NB4 (cell line): ENCODE measurements around the gene BICD1.

Source experiments
- MYC ChIP-seq: IDR thresholded peaks from 2 replicates; pipeline ENCODE4 v1.6.1; 2011; ENCODE audit warnings: low read depth, low read length
- POLR2A ChIP-seq: IDR thresholded peaks from 2 replicates; pipeline ENCODE4 v1.6.1; 2011; ENCODE audit warnings: mild to moderate bottlenecking; ENCODE audit not compliant: insufficient read length; ENCODE audit errors: extremely low read depth
- TF ChIP-seq, protein P1 (sequence below): IDR thresholded peaks from one replicate; pipeline ENCODE4 v1.5.1; 2012; ENCODE audit warnings: low read depth, low read length
- TF ChIP-seq, protein P2 (sequence below): IDR thresholded peaks from 2 replicates; pipeline ENCODE4 v1.6.1; 2011; ENCODE audit warnings: low read depth, low read length

DNA sequence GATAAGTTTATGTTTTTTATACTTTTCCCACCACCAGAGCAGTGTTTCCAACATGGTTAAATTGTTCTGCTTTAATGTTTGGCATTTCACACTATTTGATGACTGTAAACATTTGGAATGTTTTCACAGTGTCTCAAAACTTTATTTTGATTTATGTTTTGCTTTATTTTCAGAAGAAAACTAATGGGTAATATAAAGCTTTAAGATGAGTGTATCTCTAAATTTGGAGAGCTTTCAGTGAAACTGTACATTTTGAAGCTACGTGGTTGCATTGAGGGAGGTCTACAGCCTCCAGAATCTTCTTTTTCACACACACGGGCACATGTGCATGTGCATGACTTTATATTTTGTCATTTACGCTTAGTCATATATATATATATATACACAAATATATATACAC is 10.7 kb downstream of the BICD1 start:
- no peak for TF ChIP-seq MYC
- no peak for TF ChIP-seq POLR2A
- TF ChIP-seq, protein P1, sequence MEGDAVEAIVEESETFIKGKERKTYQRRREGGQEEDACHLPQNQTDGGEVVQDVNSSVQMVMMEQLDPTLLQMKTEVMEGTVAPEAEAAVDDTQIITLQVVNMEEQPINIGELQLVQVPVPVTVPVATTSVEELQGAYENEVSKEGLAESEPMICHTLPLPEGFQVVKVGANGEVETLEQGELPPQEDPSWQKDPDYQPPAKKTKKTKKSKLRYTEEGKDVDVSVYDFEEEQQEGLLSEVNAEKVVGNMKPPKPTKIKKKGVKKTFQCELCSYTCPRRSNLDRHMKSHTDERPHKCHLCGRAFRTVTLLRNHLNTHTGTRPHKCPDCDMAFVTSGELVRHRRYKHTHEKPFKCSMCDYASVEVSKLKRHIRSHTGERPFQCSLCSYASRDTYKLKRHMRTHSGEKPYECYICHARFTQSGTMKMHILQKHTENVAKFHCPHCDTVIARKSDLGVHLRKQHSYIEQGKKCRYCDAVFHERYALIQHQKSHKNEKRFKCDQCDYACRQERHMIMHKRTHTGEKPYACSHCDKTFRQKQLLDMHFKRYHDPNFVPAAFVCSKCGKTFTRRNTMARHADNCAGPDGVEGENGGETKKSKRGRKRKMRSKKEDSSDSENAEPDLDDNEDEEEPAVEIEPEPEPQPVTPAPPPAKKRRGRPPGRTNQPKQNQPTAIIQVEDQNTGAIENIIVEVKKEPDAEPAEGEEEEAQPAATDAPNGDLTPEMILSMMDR: no peak
- TF ChIP-seq, protein P2, sequence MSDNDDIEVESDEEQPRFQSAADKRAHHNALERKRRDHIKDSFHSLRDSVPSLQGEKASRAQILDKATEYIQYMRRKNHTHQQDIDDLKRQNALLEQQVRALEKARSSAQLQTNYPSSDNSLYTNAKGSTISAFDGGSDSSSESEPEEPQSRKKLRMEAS: no peak
